ENCODE measurements around the gene DLX3. TPM values are rescaled to one million over a fixed set of nuclear protein-coding genes. Genes with fewer than 3 reads are reported as not detected.

Gene DLX3
- total RNA-seq, 4 donors from 2014 or later, result 1.8 to 2.4 (median 2.1) TPM

DNA sequence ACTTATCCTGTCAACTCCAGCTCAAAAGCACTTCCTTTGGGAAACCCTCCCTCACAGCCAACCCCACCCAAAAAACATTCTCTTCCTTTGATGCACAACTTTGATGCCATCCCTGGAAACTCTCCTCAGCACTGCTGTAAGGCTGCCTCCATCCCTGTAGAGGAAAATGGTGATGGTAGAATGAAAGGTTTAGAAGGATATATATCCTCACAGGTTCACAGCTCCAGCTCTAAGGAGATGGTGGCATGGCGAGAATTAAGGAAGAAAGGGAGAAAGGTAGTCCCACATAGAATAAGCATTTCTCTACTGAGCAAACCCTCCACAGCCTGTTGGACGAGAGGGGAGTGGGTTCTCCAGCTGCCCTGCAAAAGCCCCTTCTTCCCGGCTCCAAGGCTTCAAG lies 28.3 kb downstream of the DLX3 start:
- TF ChIP-seq, protein P1, sequence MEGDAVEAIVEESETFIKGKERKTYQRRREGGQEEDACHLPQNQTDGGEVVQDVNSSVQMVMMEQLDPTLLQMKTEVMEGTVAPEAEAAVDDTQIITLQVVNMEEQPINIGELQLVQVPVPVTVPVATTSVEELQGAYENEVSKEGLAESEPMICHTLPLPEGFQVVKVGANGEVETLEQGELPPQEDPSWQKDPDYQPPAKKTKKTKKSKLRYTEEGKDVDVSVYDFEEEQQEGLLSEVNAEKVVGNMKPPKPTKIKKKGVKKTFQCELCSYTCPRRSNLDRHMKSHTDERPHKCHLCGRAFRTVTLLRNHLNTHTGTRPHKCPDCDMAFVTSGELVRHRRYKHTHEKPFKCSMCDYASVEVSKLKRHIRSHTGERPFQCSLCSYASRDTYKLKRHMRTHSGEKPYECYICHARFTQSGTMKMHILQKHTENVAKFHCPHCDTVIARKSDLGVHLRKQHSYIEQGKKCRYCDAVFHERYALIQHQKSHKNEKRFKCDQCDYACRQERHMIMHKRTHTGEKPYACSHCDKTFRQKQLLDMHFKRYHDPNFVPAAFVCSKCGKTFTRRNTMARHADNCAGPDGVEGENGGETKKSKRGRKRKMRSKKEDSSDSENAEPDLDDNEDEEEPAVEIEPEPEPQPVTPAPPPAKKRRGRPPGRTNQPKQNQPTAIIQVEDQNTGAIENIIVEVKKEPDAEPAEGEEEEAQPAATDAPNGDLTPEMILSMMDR (IDR thresholded peaks at IDR 0.05), result no peak
- TF ChIP-seq POLR2A (IDR thresholded peaks at IDR 0.05), result no peak
- no peak overlapping the region for H3K27ac ChIP-seq
- no peaks in the 10 kb centered on the region for H3K36me3 ChIP-seq
- peaks cover 25 to 38% of the 10 kb centered on the region in 2 donors for H3K4me1 ChIP-seq
- no peaks in the 10 kb centered on the region for H3K9me3 ChIP-seq
- DNase-seq, result no peak
- WGBS, 2 donors, result 37 to 40% methylated on average over 3 of the region's 3 CpGs
- no peak overlapping the region for H3K4me3 ChIP-seq (replicated peaks in 1 of 3)
- intact Hi-C loops (cut with DNase I), result no loop called here
- peaks cover 59% of the 10 kb centered on the region for H3K27me3 ChIP-seq

DNA sequence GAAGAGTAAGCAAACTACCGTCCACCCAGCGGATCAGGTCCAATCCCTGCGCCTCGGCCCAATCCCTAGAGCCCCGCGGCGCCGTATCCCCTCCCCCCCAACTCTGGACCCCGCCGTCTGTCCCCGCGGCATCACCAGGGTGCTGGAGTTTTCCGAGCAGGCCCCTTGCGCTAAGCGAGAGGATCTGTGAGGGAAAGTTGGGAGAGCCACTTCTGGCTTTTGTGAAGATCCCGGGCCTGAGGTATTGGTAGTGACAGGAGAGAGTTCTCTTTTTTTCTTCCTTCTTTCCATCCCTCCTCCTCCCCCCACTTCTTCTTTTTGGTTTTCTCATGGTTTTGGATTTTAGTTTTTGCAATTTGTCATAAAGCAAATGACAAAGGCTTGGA lies 29.5 kb downstream of the DLX3 start:
- no peak for TF ChIP-seq POLR2A (IDR thresholded peaks at IDR 0.05)
- TF ChIP-seq, protein P1 (IDR thresholded peaks at IDR 0.05), result no peak
- Histone ChIP-seq H3K4me1 (peaks cover 22 to 34% of the 10 kb centered on the region in 2 donors), H3K4me3 (replicated peaks in 1 of 3) (no peak overlapping the region), H3K27me3 (peaks cover 50% of the 10 kb centered on the region), H3K9me3 (no peaks in the 10 kb centered on the region), H3K36me3 (no peaks in the 10 kb centered on the region), H3K27ac (no peak overlapping the region)
- 13 to 20% methylated on average over 8 to 15 of the region's 16 CpGs for WGBS, 2 donors
- intact Hi-C loops (cut with DNase I), result no loop called here
- DNase-seq, result no peak

DNA sequence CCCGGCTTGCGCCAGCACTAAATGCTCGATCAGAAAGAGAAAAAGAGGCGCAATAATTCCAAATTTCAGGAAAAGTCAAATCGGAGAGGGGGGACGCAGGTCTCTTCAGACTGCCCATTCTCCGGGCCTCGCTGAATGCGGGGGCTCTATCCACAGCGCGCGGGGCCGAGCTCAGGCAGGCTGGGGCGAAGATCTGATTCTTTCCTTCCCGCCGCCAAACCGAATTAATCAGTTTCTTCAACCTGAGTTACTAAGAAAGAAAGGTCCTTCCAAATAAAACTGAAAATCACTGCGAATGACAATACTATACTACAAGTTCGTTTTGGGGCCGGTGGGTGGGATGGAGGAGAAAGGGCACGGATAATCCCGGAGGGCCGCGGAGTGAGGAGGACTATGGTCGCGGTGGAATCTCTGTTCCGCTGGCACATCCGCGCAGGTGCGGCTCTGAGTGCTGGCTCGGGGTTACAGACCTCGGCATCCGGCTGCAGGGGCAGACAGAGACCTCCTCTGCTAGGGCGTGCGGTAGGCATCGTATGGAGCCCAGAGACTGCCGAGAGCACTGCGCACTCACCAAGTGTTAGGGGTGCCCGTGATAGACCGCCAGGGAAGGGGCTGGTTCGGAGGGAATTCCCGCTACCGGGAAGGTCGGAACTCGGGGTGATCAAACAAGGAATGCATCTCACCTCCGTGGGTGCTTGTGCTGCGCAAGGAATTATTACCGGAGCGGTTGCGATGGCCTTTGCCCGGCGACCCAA lies 30.1 kb downstream of the DLX3 start:
- TF ChIP-seq POLR2A (IDR thresholded peaks at IDR 0.05), result no peak
- TF ChIP-seq, protein P1 (IDR thresholded peaks at IDR 0.05), result no peak
- no peaks in the 10 kb centered on the region for H3K9me3 ChIP-seq
- peaks cover 22 to 33% of the 10 kb centered on the region in 2 donors for H3K4me1 ChIP-seq
- intact Hi-C loops (cut with DNase I), result no loop called here
- H3K27ac ChIP-seq, result no peak overlapping the region
- no peaks in the 10 kb centered on the region for H3K36me3 ChIP-seq
- no peak for DNase-seq
- peaks cover 46% of the 10 kb centered on the region for H3K27me3 ChIP-seq
- 10 to 12% methylated on average over 51 to 52 of the region's 52 CpGs for WGBS, 2 donors
- no peak overlapping the region for H3K4me3 ChIP-seq (replicated peaks in 1 of 3)

DNA sequence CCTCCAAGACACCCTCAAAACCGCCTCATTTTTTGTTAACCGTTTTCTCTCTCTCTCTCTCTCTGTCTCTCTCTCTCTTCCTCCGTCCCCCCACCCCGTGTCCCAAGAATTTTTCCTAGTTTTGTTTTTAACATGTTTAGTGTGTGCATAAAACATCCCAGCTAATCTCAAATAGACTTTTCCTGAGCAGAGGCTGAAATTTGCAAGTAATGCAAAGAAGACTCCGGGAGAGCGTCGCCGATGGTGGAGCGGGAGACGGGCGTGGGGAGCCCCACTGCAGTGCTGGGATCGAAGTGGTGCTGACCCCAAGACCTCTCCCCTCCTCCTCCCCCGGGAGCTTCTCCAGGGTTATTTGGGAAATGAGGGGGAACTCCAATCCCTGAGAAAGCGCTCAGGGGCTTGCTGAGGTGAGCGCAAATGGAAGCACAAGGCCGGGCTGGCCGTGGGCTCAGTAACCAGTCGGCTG lies 30.7 kb downstream of the DLX3 start:
- DNase-seq, result no peak
- no peak overlapping the region for H3K27ac ChIP-seq
- no peaks in the 10 kb centered on the region for H3K36me3 ChIP-seq
- no peak overlapping the region for H3K4me3 ChIP-seq (replicated peaks in 1 of 3)
- intact Hi-C loops (cut with DNase I), result no loop called here
- WGBS, 2 donors, result 10 to 15% methylated on average over 18 of the region's 18 CpGs
- H3K4me1 ChIP-seq, result peaks cover 18 to 27% of the 10 kb centered on the region in 2 donors
- TF ChIP-seq POLR2A (IDR thresholded peaks at IDR 0.05), result no peak
- TF ChIP-seq, protein P1 (IDR thresholded peaks at IDR 0.05), result no peak
- no peaks in the 10 kb centered on the region for H3K9me3 ChIP-seq
- peaks cover 40% of the 10 kb centered on the region for H3K27me3 ChIP-seq

DNA sequence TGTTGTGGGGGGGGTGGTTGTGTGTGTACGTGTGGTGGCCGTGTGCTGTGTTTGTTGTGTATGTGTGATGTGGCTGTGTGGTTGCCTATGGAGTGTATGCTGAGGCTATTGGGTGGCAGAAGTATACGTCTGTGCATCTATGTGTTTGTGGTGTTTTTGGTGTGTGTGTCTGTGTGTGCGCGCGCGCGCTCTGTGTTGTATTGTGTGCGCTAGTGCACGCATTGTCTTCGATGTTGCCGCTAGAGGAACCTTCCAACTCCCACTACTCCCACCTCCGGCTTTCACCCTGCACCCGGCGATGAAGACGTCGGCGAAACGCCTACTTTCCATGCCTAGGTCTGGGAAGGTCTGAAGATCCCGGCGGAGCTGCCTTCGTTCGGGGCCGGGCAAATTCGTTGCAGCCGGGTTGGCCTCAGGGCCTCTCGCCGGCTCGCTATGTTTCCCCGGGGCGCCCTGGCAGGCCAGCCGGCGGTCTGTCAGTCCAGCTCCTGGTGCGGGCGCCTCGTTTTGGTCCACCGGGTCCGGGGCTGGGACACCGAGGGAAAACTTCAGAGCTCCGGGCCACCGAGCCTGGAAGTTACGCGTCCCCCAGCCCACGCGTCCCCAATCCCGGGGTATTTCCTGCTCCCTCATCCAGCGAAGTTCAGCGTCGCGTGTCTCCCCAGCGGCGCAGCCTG lies 31.3 kb downstream of the DLX3 start:
- DNase-seq, result peak in 1 of 2 donors; percentile 7
- no peak overlapping the region for H3K4me3 ChIP-seq (replicated peaks in 1 of 3)
- intact Hi-C loops (cut with DNase I), result no loop called here
- H3K27ac ChIP-seq, result no peak overlapping the region
- H3K36me3 ChIP-seq, result no peaks in the 10 kb centered on the region
- H3K9me3 ChIP-seq, result no peaks in the 10 kb centered on the region
- peaks cover 12 to 21% of the 10 kb centered on the region in 2 donors for H3K4me1 ChIP-seq
- WGBS, 2 donors, result 13 to 16% methylated on average over 21 to 27 of the region's 52 CpGs
- TF ChIP-seq, protein P1 (IDR thresholded peaks at IDR 0.05), result no peak
- TF ChIP-seq POLR2A (IDR thresholded peaks at IDR 0.05), result no peak
- H3K27me3 ChIP-seq, result peaks cover 36% of the 10 kb centered on the region

Data from thyroid gland (tissue), 4 donors.